Measurements from ENCODE around the gene RPIA.
"Not testable (repeated sequence)": the region's sequence is repeated elsewhere in the genome, so short reads cannot be mapped to it uniquely, and the experiment has no call there.

Gene RPIA

GRCh38 chr2:88735853-88736252, 44.4 kb downstream of the RPIA start:
- DNase-seq (ENCODE audit: low read depth), result no peak

- no peak for DNase-seq (ENCODE audit: low read depth)
These were observed 45.0 kb downstream of the RPIA start for GRCh38 chr2:88736437-88736836.

- DNase-seq (ENCODE audit: low read depth), result no peak
These were observed 45.9 kb downstream of the RPIA start for GRCh38 chr2:88737385-88737784.

GRCh38 chr2:88738271-88738670, 46.8 kb downstream of the RPIA start:
- peak; percentile 92 for DNase-seq (ENCODE audit: low read depth)

GRCh38 chr2:88739985-88740600, 48.6 kb downstream of the RPIA start:
- DNase-seq (ENCODE audit: low read depth), result peak; percentile 67

GRCh38 chr2:88746929-88747490, 55.5 kb downstream of the RPIA start:
- DNase-seq (ENCODE audit: low read depth), result no peak

- no peak for DNase-seq (ENCODE audit: low read depth)
These were observed 56.5 kb downstream of the RPIA start for GRCh38 chr2:88747990-88748389.

GRCh38 chr2:88751768-88752167, 60.3 kb downstream of the RPIA start:
- no peak for DNase-seq (ENCODE audit: low read depth)

GRCh38 chr2:88753833-88754584, 62.5 kb downstream of the RPIA start:
- peak; percentile 49 for DNase-seq (ENCODE audit: low read depth)

- no peak for DNase-seq (ENCODE audit: low read depth)
These were observed 63.3 kb downstream of the RPIA start for GRCh38 chr2:88754585-88755320.

GRCh38 chr2:88755836-88756235, 64.4 kb downstream of the RPIA start:
- DNase-seq (ENCODE audit: low read depth), result no peak

GRCh38 chr2:88757025-88757424, 65.6 kb downstream of the RPIA start:
- no peak for DNase-seq (ENCODE audit: low read depth)

- not testable (repeated sequence) for DNase-seq (ENCODE audit: low read depth)
These were observed 67.2 kb downstream of the RPIA start for GRCh38 chr2:88758702-88759101.

- DNase-seq (ENCODE audit: low read depth), result no peak
These were observed 69.5 kb downstream of the RPIA start for GRCh38 chr2:88760819-88761598.

- no peak for DNase-seq (ENCODE audit: low read depth)
These were observed 72.8 kb downstream of the RPIA start for GRCh38 chr2:88764141-88764849.

- DNase-seq (ENCODE audit: low read depth), result no peak
These were observed 73.3 kb downstream of the RPIA start for GRCh38 chr2:88764850-88765153.

- peak; percentile 18 for DNase-seq (ENCODE audit: low read depth)
These were observed 73.8 kb downstream of the RPIA start for GRCh38 chr2:88765154-88765888.

GRCh38 chr2:88765889-88766481, 74.5 kb downstream of the RPIA start:
- DNase-seq (ENCODE audit: low read depth), result not testable (repeated sequence)

- no peak for DNase-seq (ENCODE audit: low read depth)
These were observed 78.5 kb downstream of the RPIA start for GRCh38 chr2:88770016-88770415.

All from iris pigment epithelial cell (primary cell).